HG03457 (cell line): ENCODE data around the gene RFX5.

Experiments
- ATAC-seq: cut with Tn5 transposase; IDR thresholded peaks from one replicate; pipeline ENCODE4 v1.9.1; 2021; ENCODE audit warnings: moderate number of reproducible peaks; ENCODE audit not compliant: unreplicated experiment

The RFX5 gene

GRCh38 chr1:151325231-151325630, 21.8 kb downstream of the RFX5 start:
- ATAC-seq: no peak

- ATAC-seq: no peak
These were observed 22.6 kb downstream of the RFX5 start for GRCh38 chr1:151324390-151324930.

GRCh38 chr1:151318975-151319374, 28.1 kb downstream of the RFX5 start:
- no peak for ATAC-seq

GRCh38 chr1:151315565-151316235, 31.4 kb downstream of the RFX5 start:
- no peak for ATAC-seq

GRCh38 chr1:151314137-151314875, 32.7 kb downstream of the RFX5 start:
- no peak for ATAC-seq

- ATAC-seq: no peak
These were observed 33.6 kb downstream of the RFX5 start for GRCh38 chr1:151313501-151313900.

GRCh38 chr1:151312826-151313225, 34.2 kb downstream of the RFX5 start:
- no peak for ATAC-seq

- ATAC-seq: no peak
These were observed 34.6 kb downstream of the RFX5 start for GRCh38 chr1:151312411-151312810.

- ATAC-seq: no peak
These were observed 35.3 kb downstream of the RFX5 start for GRCh38 chr1:151311589-151312331.

- no peak for ATAC-seq
These were observed 36.0 kb downstream of the RFX5 start for GRCh38 chr1:151311011-151311410.

- no peak for ATAC-seq
These were observed 37.2 kb downstream of the RFX5 start for GRCh38 chr1:151309811-151310323.

GRCh38 chr1:151294742-151295462, 52.1 kb downstream of the RFX5 start:
- no peak for ATAC-seq

GRCh38 chr1:151293093-151293492, 54.0 kb downstream of the RFX5 start:
- no peak for ATAC-seq

- ATAC-seq: no peak
These were observed 54.6 kb downstream of the RFX5 start for GRCh38 chr1:151292207-151293030.

GRCh38 chr1:151290709-151291303, 56.2 kb downstream of the RFX5 start:
- ATAC-seq: no peak
